Mammary epithelial cell (primary cell): ENCODE data around the gene ANK3.

ENCODE experiments used
- EZH2 ChIP-seq: IDR thresholded peaks from 2 replicates; pipeline ENCODE4 v1.6.1; 2012; ENCODE audit warnings: low read length, inconsistent platforms, borderline replicate concordance
- TF ChIP-seq, protein P1 (sequence below), 2 donors: IDR thresholded peaks in 1 of 2; conservative IDR thresholded peaks in 1 of 2; 2 replicates each; pipeline ENCODE4 v1.5.1; 2011 to 2012; ENCODE audit warnings: inconsistent platforms in 2 of 2, low read length in 2 of 2, mild to moderate bottlenecking in 2 of 2, control low read depth in 1 of 2, low read depth in 1 of 2; ENCODE audit not compliant: insufficient read depth in 1 of 2; ENCODE audit errors: extremely low read depth in 1 of 2

DNA sequence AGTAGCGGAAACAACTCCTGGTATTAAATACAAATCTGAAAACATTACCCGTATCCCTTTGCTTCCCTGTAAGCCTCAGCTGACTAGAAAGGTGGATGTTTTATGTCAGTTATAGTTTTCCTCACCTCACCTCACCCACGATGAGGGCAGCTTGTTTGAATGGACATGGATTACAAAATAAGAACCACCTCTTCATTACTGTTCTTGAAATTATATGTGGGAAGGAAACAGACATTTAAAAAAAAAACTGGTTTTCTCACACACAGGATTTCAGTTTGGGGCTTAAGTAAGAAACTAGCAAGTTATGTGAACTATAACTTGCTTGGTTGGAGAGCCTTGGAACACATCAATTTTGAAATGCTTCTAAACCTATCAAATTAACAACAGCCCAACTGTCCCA is 250.4 kb downstream of the ANK3 start:
- TF ChIP-seq, protein P1, sequence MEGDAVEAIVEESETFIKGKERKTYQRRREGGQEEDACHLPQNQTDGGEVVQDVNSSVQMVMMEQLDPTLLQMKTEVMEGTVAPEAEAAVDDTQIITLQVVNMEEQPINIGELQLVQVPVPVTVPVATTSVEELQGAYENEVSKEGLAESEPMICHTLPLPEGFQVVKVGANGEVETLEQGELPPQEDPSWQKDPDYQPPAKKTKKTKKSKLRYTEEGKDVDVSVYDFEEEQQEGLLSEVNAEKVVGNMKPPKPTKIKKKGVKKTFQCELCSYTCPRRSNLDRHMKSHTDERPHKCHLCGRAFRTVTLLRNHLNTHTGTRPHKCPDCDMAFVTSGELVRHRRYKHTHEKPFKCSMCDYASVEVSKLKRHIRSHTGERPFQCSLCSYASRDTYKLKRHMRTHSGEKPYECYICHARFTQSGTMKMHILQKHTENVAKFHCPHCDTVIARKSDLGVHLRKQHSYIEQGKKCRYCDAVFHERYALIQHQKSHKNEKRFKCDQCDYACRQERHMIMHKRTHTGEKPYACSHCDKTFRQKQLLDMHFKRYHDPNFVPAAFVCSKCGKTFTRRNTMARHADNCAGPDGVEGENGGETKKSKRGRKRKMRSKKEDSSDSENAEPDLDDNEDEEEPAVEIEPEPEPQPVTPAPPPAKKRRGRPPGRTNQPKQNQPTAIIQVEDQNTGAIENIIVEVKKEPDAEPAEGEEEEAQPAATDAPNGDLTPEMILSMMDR (conservative IDR thresholded peaks at IDR 0.05 in 1 of 2, IDR thresholded peaks at IDR 0.05 in 1 of 2; ENCODE audit: extremely low read depth in 1 of 2, insufficient read depth in 1 of 2, low read depth in 1 of 2, low read length in 2 of 2) = no peak
- no peak for TF ChIP-seq EZH2
